Measurements from ENCODE around the gene LRRC27. TPM values are rescaled to one million over a fixed set of nuclear protein-coding genes. Genes with fewer than 3 reads are reported as not detected.
A peak's percentile ranks its signal among the peaks of the same experiment; 100 is the strongest.

The LRRC27 gene
- polyA plus RNA-seq, 1 donor from 2014 or later = 14.5 TPM

DNA sequence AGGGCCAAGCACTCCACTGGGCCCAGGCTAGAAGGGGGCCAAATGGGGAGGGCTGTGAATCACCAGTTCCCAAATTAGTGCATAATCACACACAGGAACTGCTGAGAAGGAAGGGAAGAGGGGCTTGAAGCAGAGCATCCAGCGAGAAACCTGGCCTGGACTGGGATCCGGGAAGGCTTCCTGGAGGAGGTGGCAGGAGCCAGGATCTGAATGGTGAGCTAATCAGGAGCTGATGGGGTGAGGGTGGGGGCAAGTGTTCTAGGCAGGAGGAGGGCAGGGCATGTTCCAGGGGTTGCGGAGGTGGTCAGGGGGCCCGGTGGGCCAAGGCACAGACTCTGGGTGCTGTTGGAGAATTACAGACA lies 77.7 kb downstream of the LRRC27 start:
- Mint-ChIP-seq H3K27me3 (no peaks in the 10 kb centered on the region), H3K36me3 (no peaks in the 10 kb centered on the region), H3K4me1 (peaks cover 0 to 13% (median 10%) of the 10 kb centered on the region in 3 donors), H3K4me3 (peak overlapping the region in 1 of 4 donors; percentile 67), H3K9me3 (no peaks in the 10 kb centered on the region), H3K27ac (peak overlapping the region in 2 of 3 donors; percentile 73 to 78)

DNA sequence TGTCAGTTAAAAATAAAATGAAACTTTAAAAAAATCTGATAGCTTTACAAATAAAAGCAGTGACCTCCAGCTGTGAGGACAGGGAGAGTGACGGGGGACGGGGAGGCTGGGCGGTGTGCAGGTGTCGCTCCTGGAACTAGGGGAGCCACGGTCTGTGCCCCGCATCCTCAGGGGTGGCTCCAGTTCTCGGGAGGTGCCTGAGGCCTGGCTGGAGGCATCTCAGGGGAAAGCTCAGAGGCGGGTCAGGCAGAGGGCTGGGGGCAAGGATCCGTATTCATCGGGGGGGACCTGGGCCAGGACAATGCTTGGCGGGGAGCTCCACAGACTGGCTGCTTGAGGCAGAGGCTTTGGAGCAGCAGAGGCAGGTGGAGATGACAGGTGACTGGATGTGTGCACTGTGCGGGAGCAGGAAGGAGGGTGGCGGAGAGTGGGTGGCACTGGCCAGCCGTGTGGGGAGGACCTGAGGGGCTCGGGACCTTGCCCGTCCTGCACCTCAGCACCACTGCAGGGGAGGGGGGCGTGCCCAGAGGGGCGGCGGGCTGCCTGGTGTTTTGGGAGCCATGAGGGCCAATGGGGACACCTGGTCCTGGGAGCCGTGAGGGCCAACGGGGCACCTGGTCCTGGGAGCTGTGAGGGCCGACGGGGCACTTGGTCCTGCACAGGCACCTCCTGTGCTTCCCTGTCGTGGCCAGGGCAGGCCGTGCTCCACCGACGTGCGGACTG lies 78.2 kb downstream of the LRRC27 start:
- peak overlapping the region in 1 of 4 donors; percentile 67 for H3K4me3 Mint-ChIP-seq
- peaks cover under 1% of the 10 kb centered on the region for H3K36me3 Mint-ChIP-seq
- H3K4me1 Mint-ChIP-seq = peaks cover 0 to 14% (median 13%) of the 10 kb centered on the region in 3 donors
- H3K27me3 Mint-ChIP-seq = no peaks in the 10 kb centered on the region
- H3K9me3 Mint-ChIP-seq = no peaks in the 10 kb centered on the region
- H3K27ac Mint-ChIP-seq = peak overlapping the region in 2 of 3 donors; percentile 73 to 78

DNA sequence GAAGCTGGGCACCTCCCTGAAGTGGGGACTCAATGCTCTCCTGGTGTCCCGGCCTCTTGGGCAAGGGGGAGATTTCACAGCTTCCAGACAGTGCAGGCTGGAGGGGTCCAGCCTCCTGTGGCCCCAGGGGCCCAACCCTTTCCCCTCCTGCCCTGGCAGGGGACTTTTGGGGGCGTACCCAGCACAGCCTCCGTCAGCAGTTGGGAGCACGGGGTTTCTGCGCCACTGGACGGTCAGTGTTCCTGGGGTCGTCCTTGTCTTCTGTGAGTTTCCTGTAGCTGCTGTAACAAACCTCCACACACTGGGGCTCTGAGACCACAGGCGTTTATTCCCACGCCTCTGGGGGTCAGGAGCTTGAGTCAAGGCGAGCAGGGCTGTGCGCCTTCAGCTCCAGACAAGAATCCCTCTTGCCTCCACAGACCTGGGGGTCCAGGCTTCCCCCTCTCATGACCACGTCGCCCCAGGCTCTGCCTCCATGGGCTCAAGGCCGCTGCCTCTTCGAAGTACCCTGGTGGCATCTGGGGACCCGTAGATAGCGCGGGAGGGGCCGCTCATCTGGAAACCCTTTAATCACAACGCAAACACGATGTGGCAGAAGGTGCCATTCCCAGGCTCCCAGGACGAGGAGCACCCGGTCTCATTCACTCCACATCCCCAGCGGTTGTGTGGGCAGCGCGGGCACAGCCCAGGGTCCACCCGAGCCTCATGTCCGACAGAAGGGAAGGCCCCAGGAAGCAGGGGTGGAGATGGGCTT lies 79.0 kb downstream of the LRRC27 start:
- Mint-ChIP-seq H3K27ac (peak overlapping the region in 2 of 3 donors; percentile 63 to 64), H3K4me1 (peaks cover 0 to 18% (median 14%) of the 10 kb centered on the region in 3 donors), H3K27me3 (no peaks in the 10 kb centered on the region), H3K36me3 (peaks cover 2% of the 10 kb centered on the region), H3K4me3 (no peak overlapping the region), H3K9me3 (no peaks in the 10 kb centered on the region)

DNA sequence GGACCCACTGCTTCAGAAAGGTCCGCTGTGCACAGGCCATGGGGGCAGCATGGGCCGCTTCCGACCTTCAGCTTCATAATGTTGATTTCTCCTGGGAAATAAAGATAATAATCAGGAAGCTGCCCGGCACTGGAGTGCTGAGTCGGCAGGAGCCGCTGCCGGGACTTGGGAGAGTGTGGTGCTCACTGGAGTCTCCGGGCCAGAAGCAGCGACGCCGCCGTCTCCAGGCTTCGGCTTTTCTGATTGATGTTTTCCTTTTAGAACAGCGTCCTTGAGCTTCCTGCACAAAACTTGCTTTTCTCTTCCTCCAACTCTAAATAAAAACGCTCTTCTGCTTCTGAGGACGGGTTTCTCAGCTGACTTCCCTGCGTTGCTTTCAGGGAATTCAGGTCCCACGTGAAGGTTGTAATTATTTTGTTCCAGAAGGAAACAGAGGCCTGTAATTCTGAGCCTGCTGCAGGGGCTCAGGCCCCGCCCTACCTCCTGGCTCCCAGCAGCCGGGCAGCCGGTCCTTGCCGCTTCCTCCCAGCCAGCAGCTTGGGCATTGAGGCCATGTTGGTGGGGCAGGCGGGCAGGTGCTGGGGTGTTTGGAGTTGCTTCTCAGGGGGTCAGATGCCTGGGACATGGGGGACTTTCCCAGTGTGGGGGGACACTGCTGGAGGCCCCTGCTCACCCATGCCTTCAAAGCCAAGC lies 79.7 kb downstream of the LRRC27 start:
- H3K4me1 Mint-ChIP-seq = peaks cover 0 to 19% (median 12%) of the 10 kb centered on the region in 3 donors
- peak overlapping the region in 2 of 3 donors; percentile 23 to 64 for H3K27ac Mint-ChIP-seq
- peak overlapping the region in 1 of 4 donors; percentile 79 for H3K4me3 Mint-ChIP-seq

DNA sequence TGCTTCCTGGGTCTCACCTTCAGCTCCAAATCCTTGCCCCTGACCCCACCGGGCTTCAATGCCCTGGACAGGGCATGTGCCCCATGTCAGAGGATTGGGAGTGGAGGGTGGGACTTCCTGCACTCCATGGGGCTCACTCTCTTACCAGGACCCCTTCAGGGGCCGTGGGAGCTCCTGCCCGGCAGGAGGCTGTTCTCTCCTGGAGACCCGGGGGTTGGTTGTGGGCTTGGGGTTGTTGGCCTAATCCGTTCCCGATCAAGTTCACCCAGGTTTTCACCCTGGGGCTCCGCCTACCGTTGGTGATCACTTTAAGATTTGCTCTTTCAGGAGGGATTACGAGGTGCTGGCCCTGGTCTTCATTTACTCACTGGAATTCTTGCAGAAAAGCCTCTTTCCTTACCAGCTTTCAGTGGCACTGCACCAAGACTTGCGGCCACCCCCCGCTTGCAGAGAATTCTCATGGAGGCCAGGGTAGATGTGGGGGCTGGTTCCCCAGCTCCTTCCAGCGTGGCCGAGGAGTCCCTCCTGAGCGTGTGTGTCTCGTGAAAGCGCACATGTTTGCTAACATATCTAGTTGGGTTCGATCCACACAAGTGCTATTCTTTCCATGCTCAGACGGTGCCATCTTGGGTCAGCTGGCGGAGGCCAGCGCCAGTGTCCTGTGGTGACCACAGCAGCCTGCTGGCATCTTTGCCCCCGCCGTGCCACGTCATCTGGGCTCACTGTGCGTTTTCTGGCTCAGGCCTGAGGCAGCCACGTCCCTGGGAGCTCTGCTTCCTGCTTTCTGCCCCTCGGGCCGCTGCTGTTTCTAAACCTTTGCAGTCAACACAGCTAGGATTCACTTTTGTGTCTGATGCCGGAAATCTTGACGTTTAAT lies 80.6 kb downstream of the LRRC27 start:
- no peaks in the 10 kb centered on the region for H3K27me3 Mint-ChIP-seq
- peaks cover 2% of the 10 kb centered on the region for H3K36me3 Mint-ChIP-seq
- no peaks in the 10 kb centered on the region for H3K9me3 Mint-ChIP-seq
- H3K4me1 Mint-ChIP-seq = peaks cover under 1 to 22% (median 12%) of the 10 kb centered on the region in 3 donors
- H3K4me3 Mint-ChIP-seq = peak overlapping the region in 1 of 4 donors; percentile 79
- peak overlapping the region in 1 of 3 donors; percentile 68 for H3K27ac Mint-ChIP-seq

More for the DNA sequence above, 79.7 kb downstream of the LRRC27 start:
- Mint-ChIP-seq H3K9me3 (no peaks in the 10 kb centered on the region), H3K36me3 (peaks cover 2% of the 10 kb centered on the region), H3K27me3 (no peaks in the 10 kb centered on the region)

DNA sequence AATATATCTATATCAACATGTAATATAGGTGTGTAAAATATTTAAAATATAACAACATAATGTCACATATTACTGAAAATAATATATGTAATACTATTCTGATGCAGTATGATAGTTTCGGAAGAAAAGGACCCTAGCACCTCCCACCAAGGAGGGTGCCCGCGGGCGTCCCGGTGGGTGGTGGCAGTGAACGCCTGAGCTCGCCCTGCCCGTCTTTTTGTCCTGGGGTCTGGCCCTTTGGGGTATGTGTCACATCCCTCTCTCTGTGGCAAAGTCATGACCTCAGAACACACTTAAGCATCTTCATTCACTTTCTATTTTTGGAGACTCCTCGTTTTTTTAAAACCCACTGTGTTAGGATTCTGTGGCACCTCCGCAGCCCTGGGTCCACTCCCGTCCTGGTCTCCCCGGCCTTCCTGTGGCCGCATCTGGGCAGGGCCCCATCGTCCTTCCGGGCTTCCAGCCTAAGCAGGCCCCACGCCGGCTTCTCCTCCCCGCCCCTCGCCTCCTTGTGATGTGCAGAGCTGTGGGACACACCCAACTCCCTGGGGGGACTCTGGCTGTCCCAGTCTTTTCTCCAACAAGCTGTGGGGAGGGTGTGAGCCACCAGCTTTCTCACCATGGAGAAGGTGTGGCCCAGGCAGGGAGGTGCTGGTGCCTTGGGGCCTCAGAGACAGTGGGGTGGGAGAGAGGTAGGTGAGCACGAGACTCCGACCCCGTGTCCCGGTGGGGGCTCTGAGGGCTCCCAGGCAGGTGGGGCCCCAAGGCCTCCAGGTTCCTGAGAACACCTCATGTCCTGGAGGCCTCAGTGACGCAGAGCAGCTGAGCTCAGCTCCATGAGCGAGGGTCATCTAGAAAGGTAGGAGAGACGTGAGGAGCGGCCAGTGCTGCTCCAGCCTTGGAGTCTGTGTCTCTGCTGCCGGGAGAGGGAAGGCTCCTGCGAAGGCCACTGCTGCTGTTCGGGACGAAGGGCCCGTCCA lies 81.5 kb downstream of the LRRC27 start:
- Mint-ChIP-seq H3K36me3 (peaks cover 2% of the 10 kb centered on the region), H3K4me3 (peak overlapping the region in 2 of 4 donors; percentile 39 to 43), H3K9me3 (no peaks in the 10 kb centered on the region), H3K27me3 (no peaks in the 10 kb centered on the region), H3K4me1 (peaks cover 7 to 23% (median 9%) of the 10 kb centered on the region in 3 donors), H3K27ac (peak overlapping the region; percentile 31 to 72 (median 51))

DNA sequence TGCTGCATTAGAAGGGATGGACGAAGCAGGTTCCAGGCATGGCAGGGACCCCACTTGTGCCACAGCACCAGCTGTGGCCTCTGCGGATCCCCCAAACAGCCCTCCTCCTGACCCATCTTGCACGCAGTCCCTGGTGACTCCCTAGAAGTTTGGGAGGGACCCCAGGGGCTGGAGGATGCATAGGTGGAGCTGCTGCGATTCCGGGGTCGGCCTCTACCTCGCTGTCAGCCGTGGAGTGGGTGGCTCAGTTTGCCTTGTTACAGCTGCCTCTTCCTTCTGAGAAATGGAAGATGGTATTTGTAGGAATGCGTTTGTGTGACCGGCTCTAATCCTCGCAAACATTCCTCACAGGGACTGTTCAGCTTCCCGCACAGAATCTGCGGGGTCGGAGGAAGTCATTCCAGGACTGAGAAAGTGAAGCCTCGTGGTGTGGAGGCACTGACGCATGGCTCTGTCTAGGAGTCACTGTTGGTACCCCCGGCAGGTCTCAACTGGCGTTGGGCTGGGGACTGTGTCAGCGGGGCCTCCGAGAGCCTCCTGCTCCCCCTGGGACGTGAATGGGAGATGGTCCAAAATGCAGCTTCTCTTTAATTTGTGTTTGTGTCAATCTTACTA lies 82.5 kb downstream of the LRRC27 start:
- no peaks in the 10 kb centered on the region for H3K9me3 Mint-ChIP-seq
- H3K4me1 Mint-ChIP-seq = peaks cover 9 to 28% (median 9%) of the 10 kb centered on the region in 3 donors
- H3K27me3 Mint-ChIP-seq = no peaks in the 10 kb centered on the region
- peaks cover 2% of the 10 kb centered on the region for H3K36me3 Mint-ChIP-seq
- peak overlapping the region in 2 of 4 donors; percentile 39 to 43 for H3K4me3 Mint-ChIP-seq
- peak overlapping the region in 2 of 3 donors; percentile 51 to 72 for H3K27ac Mint-ChIP-seq

DNA sequence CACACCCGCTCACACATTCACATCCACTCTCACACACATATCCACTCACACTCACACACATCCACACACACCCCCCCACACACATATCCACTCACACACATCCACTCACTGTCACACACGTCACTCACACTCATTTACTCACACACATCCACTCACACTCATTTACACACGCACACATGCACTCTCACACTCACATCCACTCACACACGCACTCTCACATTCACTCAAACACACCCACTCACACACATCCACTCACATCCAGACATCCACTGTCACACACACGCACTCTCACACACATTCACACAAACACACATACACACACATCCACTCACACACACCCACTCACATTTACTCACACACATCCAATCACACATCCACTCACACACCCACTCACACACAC lies 83.3 kb downstream of the LRRC27 start:
- Mint-ChIP-seq H3K27ac (peak overlapping the region in 1 of 3 donors; percentile 51), H3K9me3 (no peaks in the 10 kb centered on the region), H3K27me3 (no peaks in the 10 kb centered on the region), H3K4me3 (no peak overlapping the region), H3K4me1 (peaks cover 9 to 34% (median 10%) of the 10 kb centered on the region in 3 donors), H3K36me3 (peaks cover 2% of the 10 kb centered on the region)

DNA sequence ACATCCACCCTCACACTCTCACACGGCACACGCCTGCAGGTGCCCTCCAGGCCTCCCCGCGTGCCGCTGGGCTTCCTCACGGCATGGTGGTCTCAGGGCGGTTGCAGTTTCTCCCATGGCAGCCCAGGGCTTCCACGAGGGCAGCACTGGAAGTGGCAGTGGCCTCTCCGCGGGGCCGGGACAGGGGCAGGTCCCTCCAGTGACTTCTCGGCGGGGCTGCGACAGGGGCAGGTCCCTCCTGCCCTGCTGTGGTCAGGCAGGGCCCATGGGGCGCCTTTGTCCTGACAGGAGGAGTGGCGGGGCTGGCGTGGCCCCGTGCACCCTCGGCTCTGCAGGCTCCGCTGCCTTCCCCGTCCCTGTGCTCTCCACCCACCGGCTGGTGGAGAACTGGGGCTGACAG lies 84.0 kb downstream of the LRRC27 start:
- Mint-ChIP-seq H3K4me1 (peaks cover 14 to 40% (median 16%) of the 10 kb centered on the region in 3 donors), H3K4me3 (no peak overlapping the region), H3K36me3 (peaks cover 2% of the 10 kb centered on the region), H3K27me3 (no peaks in the 10 kb centered on the region), H3K27ac (peak overlapping the region in 2 of 3 donors; percentile 16 to 51), H3K9me3 (no peaks in the 10 kb centered on the region)

DNA sequence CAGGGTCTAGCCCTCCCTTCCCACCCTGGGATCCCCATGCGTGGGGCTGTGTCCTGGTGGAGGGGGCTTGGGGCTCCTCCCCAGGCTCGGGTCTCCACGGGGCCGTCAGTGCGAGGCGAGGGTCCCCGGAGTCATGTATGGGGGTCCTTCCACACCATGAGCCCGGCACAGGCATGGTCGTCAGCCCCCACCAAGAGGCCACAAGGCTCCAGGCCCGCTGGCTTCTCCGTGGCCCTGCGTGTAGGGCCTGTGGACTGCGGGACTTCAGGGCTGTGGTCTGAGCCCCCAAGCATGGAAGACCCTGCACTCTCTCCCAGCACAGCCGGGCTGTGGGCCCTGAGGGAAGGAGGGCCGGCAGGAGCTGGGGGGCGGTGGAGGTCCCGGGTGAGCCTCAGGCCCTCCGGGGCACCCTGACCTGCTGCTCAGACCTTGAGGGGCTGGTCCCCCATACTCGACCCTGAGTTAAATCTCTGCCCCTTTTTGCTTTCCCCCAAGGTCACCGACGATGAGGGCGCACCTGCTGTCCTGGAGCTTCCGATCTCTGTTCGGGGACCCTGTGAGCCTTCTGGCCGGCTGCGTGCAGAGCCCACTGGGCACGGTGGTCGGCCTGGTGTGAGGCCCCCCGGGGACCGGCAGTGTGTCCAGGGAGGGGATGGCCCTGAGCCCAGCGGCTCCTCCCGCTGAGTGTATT lies 84.7 kb downstream of the LRRC27 start:
- Mint-ChIP-seq H3K27ac (peak overlapping the region in 2 of 3 donors; percentile 16 to 59), H3K36me3 (peaks cover 2% of the 10 kb centered on the region), H3K27me3 (no peaks in the 10 kb centered on the region), H3K4me3 (no peak overlapping the region), H3K4me1 (peaks cover 15 to 38% (median 16%) of the 10 kb centered on the region in 3 donors), H3K9me3 (no peaks in the 10 kb centered on the region)

DNA sequence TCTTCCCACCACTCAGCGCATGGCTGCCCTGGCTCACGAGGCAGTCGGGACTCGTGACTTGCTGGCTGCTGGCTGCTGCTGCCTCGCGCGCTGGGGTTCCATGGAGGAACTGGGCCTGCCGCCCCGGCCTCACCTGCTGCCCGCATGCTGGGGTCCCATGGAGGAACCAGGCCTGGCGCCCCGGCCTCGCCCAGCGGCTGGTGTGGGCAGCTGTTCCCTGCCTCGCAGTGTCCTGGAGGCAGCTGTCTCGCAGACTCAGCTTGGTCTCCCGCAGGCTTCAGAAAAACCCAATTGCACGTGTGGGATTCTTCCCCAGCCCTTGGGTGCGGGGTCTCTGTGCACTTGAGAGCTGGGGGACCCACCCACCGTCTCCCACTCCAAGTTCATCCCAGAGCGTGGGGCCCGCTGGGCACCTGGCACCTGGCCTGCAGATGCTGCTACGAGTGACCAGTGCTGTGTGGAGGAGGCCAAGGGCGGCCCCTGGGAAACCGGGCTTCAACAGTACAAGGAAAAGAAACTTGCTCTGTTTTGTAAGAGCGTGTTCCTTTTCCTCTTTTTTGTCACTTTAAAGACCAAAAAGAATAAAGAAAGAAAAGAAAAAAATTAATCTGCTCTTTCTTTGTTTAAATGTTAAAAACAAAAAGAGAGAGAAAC lies 85.4 kb downstream of the LRRC27 start:
- Mint-ChIP-seq H3K4me1 (peaks cover 16 to 37% (median 17%) of the 10 kb centered on the region in 3 donors), H3K9me3 (no peaks in the 10 kb centered on the region), H3K36me3 (peaks cover 2% of the 10 kb centered on the region), H3K4me3 (peak overlapping the region in 3 of 4 donors; percentile 61 to 88 (median 76)), H3K27me3 (no peaks in the 10 kb centered on the region), H3K27ac (peak overlapping the region; percentile 91 to 98 (median 98))

DNA sequence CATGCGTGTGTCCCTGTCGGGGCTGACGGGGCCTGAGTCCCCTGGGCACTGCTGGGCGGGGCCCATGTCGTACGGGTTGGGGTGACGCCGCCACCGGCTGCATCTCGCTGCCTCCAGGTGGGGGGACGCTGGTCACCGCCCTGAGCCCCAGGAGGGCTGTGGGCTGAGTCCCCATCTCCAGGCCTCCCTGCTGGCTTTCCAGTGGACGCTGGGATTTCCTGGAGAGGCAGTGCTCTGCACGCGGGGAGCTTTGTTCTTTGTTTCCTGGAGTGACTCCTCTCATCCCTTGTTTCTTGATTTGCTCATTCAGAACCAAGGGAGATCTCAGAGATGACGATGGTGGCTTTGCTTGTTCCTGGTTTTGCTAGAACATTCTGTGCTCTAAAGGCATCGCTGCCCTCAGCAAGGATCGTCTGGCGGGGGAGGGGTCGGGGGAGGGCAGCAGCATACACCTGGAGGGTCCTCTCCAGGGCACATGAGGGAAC lies 86.0 kb downstream of the LRRC27 start:
- Mint-ChIP-seq H3K27me3 (no peaks in the 10 kb centered on the region), H3K36me3 (peaks cover 2% of the 10 kb centered on the region), H3K27ac (peak overlapping the region; percentile 91 to 98 (median 98)), H3K9me3 (no peaks in the 10 kb centered on the region), H3K4me1 (peaks cover 22 to 43% (median 23%) of the 10 kb centered on the region in 3 donors), H3K4me3 (peak overlapping the region; percentile 12 to 88 (median 68))

Data from IgD-negative memory B cell (primary cell).